Neuronal stem cell (in vitro differentiated cells): ENCODE data around the gene IFT43.

Experiments used
- DNase-seq: peaks from one replicate; pipeline ENCODE4 v3.0.0-alpha.2; 2013; ENCODE audit warnings: low spot score
- H2AFZ ChIP-seq: one replicate; pipeline ENCODE4 v1.6.1; 2013; ENCODE audit warnings: mild to moderate bottlenecking, low read length, inconsistent platforms
- H2AK5ac ChIP-seq: 2 replicates; pipeline ENCODE4 v1.6.1; 2013; ENCODE audit warnings: low read depth, mild to moderate bottlenecking, inconsistent platforms, low read length, moderate library complexity, mixed read lengths
- H2BK120ac ChIP-seq: 2 replicates; pipeline ENCODE4 v1.6.1; 2013; ENCODE audit warnings: low read depth, mild to moderate bottlenecking, inconsistent platforms, low read length, moderate library complexity, mixed read lengths
- H2BK12ac ChIP-seq: one replicate; pipeline ENCODE4 v1.6.1; 2013; ENCODE audit warnings: low read length, inconsistent platforms
- H2BK15ac ChIP-seq: 2 replicates; pipeline ENCODE4 v1.6.1; 2013; ENCODE audit warnings: mild to moderate bottlenecking, low read length, inconsistent platforms, mixed read lengths
- H2BK5ac ChIP-seq: one replicate; pipeline ENCODE4 v1.6.1; 2013; ENCODE audit warnings: inconsistent platforms, mild to moderate bottlenecking, low read length, moderate library complexity
- H3K14ac ChIP-seq: one replicate; pipeline ENCODE4 v1.6.1; 2013; ENCODE audit warnings: low read length, inconsistent platforms
- H3K18ac ChIP-seq: 2 replicates; pipeline ENCODE4 v1.6.1; 2013; ENCODE audit warnings: low read length, inconsistent platforms
- H3K23ac ChIP-seq: 2 replicates; pipeline ENCODE4 v1.6.1; 2013; ENCODE audit warnings: low read depth, mild to moderate bottlenecking, mixed read lengths, low read length, inconsistent platforms; ENCODE audit not compliant: poor library complexity
- H3K27ac ChIP-seq: replicated peaks from 3 replicates; pipeline ENCODE4 v1.5.1; 2013; ENCODE audit warnings: low read length, inconsistent platforms
- H3K27me3 ChIP-seq, 3 experiments: 2 replicates each; pipeline ENCODE4 v1.6.1; 2013; ENCODE audit warnings: low read length in 3 of 3, mild to moderate bottlenecking in 2 of 3, inconsistent platforms in 1 of 3, low read depth in 1 of 3, mixed read lengths in 1 of 3, moderate library complexity in 1 of 3; ENCODE audit not compliant: control insufficient read depth in 3 of 3, insufficient read depth in 3 of 3
- H3K36me3 ChIP-seq, 2 donors: replicated peaks in 1 of 2; 2 replicates each; pipeline ENCODE4 v1.6.1; 2013; ENCODE audit warnings: low read length in 2 of 2; ENCODE audit not compliant: control insufficient read depth in 2 of 2, insufficient read depth in 2 of 2
- H3K4ac ChIP-seq: 2 replicates; pipeline ENCODE4 v1.6.1; 2013; ENCODE audit warnings: inconsistent platforms, mild to moderate bottlenecking, low read length, moderate library complexity
- H3K4me1 ChIP-seq, 2 donors: 1 replicate in 1 of 2; 2 replicates in 1 of 2; pipeline ENCODE4 v1.6.1; 2013; ENCODE audit warnings: low read length in 2 of 2, low read depth in 1 of 2; ENCODE audit not compliant: control insufficient read depth in 2 of 2, insufficient read depth in 1 of 2
- H3K4me2 ChIP-seq: one replicate; pipeline ENCODE4 v1.6.1; 2013; ENCODE audit warnings: mild to moderate bottlenecking, low read length, inconsistent platforms; ENCODE audit not compliant: insufficient read depth, poor library complexity, severe bottlenecking
- H3K4me3 ChIP-seq, 2 donors: 2 replicates each; pipeline ENCODE4 v1.5.1; 2013; ENCODE audit warnings: low read length in 2 of 2, mild to moderate bottlenecking in 2 of 2, inconsistent platforms in 1 of 2, moderate library complexity in 1 of 2
- H3K79me1 ChIP-seq: one replicate; pipeline ENCODE4 v1.6.1; 2013; ENCODE audit warnings: low read depth, mild to moderate bottlenecking, inconsistent platforms, low read length, moderate library complexity
- H3K9ac ChIP-seq: one replicate; pipeline ENCODE4 v1.6.1; 2013; ENCODE audit warnings: mild to moderate bottlenecking, low read depth, low read length, inconsistent platforms; ENCODE audit not compliant: poor library complexity
- H3K9me3 ChIP-seq, 2 donors: replicated peaks in 1 of 2; 2 replicates each; pipeline versions ENCODE3 to v1.6.1; 2013; ENCODE audit warnings: low read length in 2 of 2, mild to moderate bottlenecking in 2 of 2, inconsistent platforms in 1 of 2, low read depth in 1 of 2, mixed read lengths in 1 of 2, moderate library complexity in 1 of 2; ENCODE audit not compliant: control insufficient read depth in 2 of 2, insufficient read depth in 1 of 2
- H4K8ac ChIP-seq: one replicate; pipeline ENCODE4 v1.6.1; 2013; ENCODE audit warnings: low read depth, mild to moderate bottlenecking, inconsistent platforms, low read length, moderate library complexity
- H4K91ac ChIP-seq: one replicate; pipeline ENCODE4 v1.6.1; 2013; ENCODE audit warnings: low read length, low read depth, mild to moderate bottlenecking, inconsistent platforms; ENCODE audit not compliant: poor library complexity
- WGBS, 2 donors: extraction: QIAGEN DNeasy Blood & Tissue Kit; methylation state at CpG; one replicate each; pipeline ENCODE4 v1.1.7; 2013; ENCODE audit warnings: missing lambda C conversion rate in 2 of 2, mixed read lengths in 1 of 2; ENCODE audit not compliant: insufficient read length in 2 of 2, insufficient replicate concordance in 1 of 2; ENCODE audit errors: extremely low coverage in 2 of 2; 5-methylcytosine and 5-hydroxymethylcytosine counted together

The IFT43 gene

GRCh38 chr14:75982266-75983018, 3.1 kb upstream of the IFT43 start:
- Histone ChIP-seq H4K8ac (no peak overlapping the region), H3K27ac (no peak overlapping the region), H3K9me3 (no peaks in the 10 kb centered on the region), H2BK5ac (no peak overlapping the region), H3K36me3 (no peaks in the 10 kb centered on the region), H3K4ac (no peak overlapping the region), H3K4me1 (peaks cover 8 to 14% of the 10 kb centered on the region in 2 donors), H2AFZ (peak overlapping the region; percentile 98), H3K23ac (peak overlapping the region; percentile 59), H3K27me3 (peaks cover 0 to 25% (median 22%) of the 10 kb centered on the region in 3 experiments), H3K4me3 (peak overlapping the region; percentile 53 to 86), H2BK15ac (no peak overlapping the region), H3K18ac (peak overlapping the region; percentile 75), H3K9ac (peak overlapping the region; percentile 82), H3K14ac (no peak overlapping the region), H2BK120ac (no peak overlapping the region), H3K79me1 (peaks cover 6% of the 10 kb centered on the region), H2BK12ac (peak overlapping the region; percentile 49), H4K91ac (no peak overlapping the region), H3K4me2 (peak overlapping the region; percentile 87), H2AK5ac (peak overlapping the region; percentile 67)
- DNase-seq: peak; percentile 77
- no CpG with 5 or more reads among the region's 77 CpGs for WGBS, 2 donors

DNA sequence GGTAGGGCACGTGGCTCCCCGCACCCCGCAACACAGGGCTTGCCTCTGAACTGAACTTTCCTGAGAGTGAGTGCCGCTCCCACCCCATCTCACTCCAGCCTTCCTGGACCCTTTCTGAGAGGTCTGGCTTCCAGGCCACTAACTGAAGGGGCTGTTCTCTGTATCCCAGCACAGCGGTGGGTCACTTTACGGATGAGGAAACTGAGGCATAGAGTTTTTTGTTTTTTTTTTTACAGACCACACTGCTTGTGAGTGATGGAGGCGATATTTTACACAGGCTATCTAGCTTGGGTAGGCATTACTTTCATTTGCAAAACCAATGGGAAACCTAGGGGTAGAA, 2.6 kb upstream of the IFT43 start:
- H3K4me1 ChIP-seq: peaks cover 8 to 14% of the 10 kb centered on the region in 2 donors
- H3K4me2 ChIP-seq: peak overlapping the region; percentile 79
- H3K27ac ChIP-seq: no peak overlapping the region
- H2BK120ac ChIP-seq: no peak overlapping the region
- no peak overlapping the region for H3K4ac ChIP-seq
- H2BK12ac ChIP-seq: peak overlapping the region; percentile 49
- H3K4me3 ChIP-seq: peak overlapping the region; percentile 53 to 76
- peaks cover 0 to 25% (median 22%) of the 10 kb centered on the region in 3 experiments for H3K27me3 ChIP-seq
- peak overlapping the region; percentile 98 for H2AFZ ChIP-seq
- peak overlapping the region; percentile 67 for H2AK5ac ChIP-seq
- DNase-seq: no peak
- no peak overlapping the region for H3K23ac ChIP-seq
- WGBS, 2 donors: no CpG with 5 or more reads among the region's 7 CpGs
- H4K8ac ChIP-seq: no peak overlapping the region
- H3K9ac ChIP-seq: peak overlapping the region; percentile 82
- peaks cover 6% of the 10 kb centered on the region for H3K79me1 ChIP-seq
- no peak overlapping the region for H2BK15ac ChIP-seq
- no peaks in the 10 kb centered on the region for H3K9me3 ChIP-seq
- no peak overlapping the region for H4K91ac ChIP-seq
- no peaks in the 10 kb centered on the region for H3K36me3 ChIP-seq
- H3K14ac ChIP-seq: no peak overlapping the region
- H3K18ac ChIP-seq: peak overlapping the region; percentile 75
- H2BK5ac ChIP-seq: no peak overlapping the region

DNA sequence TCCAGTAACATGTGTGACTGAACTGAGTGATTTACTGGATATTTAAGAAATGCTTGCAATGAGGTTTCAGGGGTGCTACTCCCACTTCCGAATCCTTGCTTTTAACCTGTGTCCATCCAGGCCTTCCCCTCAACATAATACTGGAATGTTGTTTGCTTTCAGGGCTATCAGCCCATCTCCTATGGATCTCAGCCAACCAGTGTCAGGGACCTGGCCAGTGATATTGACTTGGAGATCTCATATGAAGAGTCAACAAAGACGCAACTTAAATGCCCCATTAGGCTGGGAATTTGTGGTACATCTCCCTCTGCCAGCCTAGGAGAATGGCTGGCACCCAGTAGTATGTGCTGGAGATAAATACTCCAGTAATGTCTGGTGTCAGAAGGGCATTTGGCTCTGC, 889 bp upstream of the IFT43 start:
- no peak overlapping the region for H3K23ac ChIP-seq
- peaks cover 6% of the 10 kb centered on the region for H3K79me1 ChIP-seq
- H3K9ac ChIP-seq: no peak overlapping the region
- H2BK12ac ChIP-seq: no peak overlapping the region
- DNase-seq: no peak
- no peak overlapping the region for H2BK5ac ChIP-seq
- H2BK120ac ChIP-seq: no peak overlapping the region
- H3K18ac ChIP-seq: no peak overlapping the region
- no peak overlapping the region for H2BK15ac ChIP-seq
- H3K4me3 ChIP-seq: no peak overlapping the region
- H3K14ac ChIP-seq: no peak overlapping the region
- no peak overlapping the region for H4K91ac ChIP-seq
- peaks cover 3 to 11% of the 10 kb centered on the region in 2 donors for H3K36me3 ChIP-seq
- peaks cover 0 to 25% (median 22%) of the 10 kb centered on the region in 3 experiments for H3K27me3 ChIP-seq
- no CpG with 5 or more reads among the region's 2 CpGs for WGBS, 2 donors
- no peak overlapping the region for H3K4ac ChIP-seq
- H3K27ac ChIP-seq: no peak overlapping the region
- no peak overlapping the region for H4K8ac ChIP-seq
- no peaks in the 10 kb centered on the region for H3K9me3 ChIP-seq
- H3K4me1 ChIP-seq: peaks cover 8 to 14% of the 10 kb centered on the region in 2 donors
- H2AFZ ChIP-seq: no peak overlapping the region
- no peak overlapping the region for H3K4me2 ChIP-seq
- H2AK5ac ChIP-seq: no peak overlapping the region

DNA sequence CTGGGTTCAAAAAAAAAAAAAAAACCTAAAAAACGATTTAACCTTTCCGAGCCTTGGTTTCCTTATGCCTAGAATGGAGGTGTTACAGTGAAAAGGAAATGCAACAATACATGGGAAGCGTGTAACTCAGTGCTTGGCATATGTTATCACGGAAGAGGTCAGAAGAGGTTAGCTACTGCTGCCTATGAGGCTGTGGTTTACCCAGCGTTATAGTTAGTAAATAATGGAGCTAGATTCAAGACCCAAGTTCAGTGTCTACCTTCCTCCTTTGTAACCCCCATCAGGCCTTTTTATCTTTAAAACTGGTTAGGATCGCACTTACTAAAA, 839 bp downstream of the IFT43 start:
- peak overlapping the region; percentile 63 for H3K4me2 ChIP-seq
- peak overlapping the region; percentile 73 to 91 for H3K4me3 ChIP-seq
- H3K4me1 ChIP-seq: peaks cover 4 to 7% of the 10 kb centered on the region in 2 donors
- DNase-seq: no peak
- no peak overlapping the region for H3K4ac ChIP-seq
- H2BK5ac ChIP-seq: no peak overlapping the region
- no peak overlapping the region for H4K8ac ChIP-seq
- no peak overlapping the region for H2BK12ac ChIP-seq
- no peak overlapping the region for H3K9ac ChIP-seq
- no peak overlapping the region for H3K23ac ChIP-seq
- peaks cover 0 to 25% (median 19%) of the 10 kb centered on the region in 3 experiments for H3K27me3 ChIP-seq
- no CpG with 5 or more reads among the region's 6 CpGs for WGBS, 2 donors
- peaks cover 6 to 25% of the 10 kb centered on the region in 2 donors for H3K36me3 ChIP-seq
- no peak overlapping the region for H4K91ac ChIP-seq
- no peak overlapping the region for H3K18ac ChIP-seq
- peaks cover 4% of the 10 kb centered on the region for H3K79me1 ChIP-seq
- no peaks in the 10 kb centered on the region for H3K9me3 ChIP-seq
- no peak overlapping the region for H2AK5ac ChIP-seq
- no peak overlapping the region for H3K14ac ChIP-seq
- no peak overlapping the region for H2BK120ac ChIP-seq
- H2AFZ ChIP-seq: peak overlapping the region; percentile 98
- no peak overlapping the region for H3K27ac ChIP-seq
- no peak overlapping the region for H2BK15ac ChIP-seq
